GM23338 (cell line): ENCODE measurements around the gene INTS14. TPM values are rescaled to one million over a fixed set of nuclear protein-coding genes. Genes with fewer than 3 reads are reported as not detected.

Experiments
- ATAC-seq: fragments of 200-7000 bp; cut with Tn5 transposase; 3 replicates; pipeline ENCODE4 v1.9.1; 2020
- DNase-seq: peaks from one replicate; pipeline ENCODE4 v3.0.0-alpha.2; 2015; ENCODE audit warnings: low spot score
- H2AFZ ChIP-seq: fragments of 200-600 bp; sonication (generic); 2 replicates; pipeline ENCODE4 v1.8.0; 2016; ENCODE audit warnings: antibody characterized with exemption, mild to moderate bottlenecking, moderate library complexity
- H3F3A ChIP-seq: fragments of 200-600 bp; sonication (generic); replicated peaks from 2 replicates; pipeline ENCODE4 v1.8.0; 2017; ENCODE audit warnings: antibody characterized with exemption, mixed run types, low read depth
- H3K27ac ChIP-seq: fragments of 200-600 bp; sonication (generic); 2 replicates; pipeline ENCODE4 v1.6.1; 2016; ENCODE audit warnings: low read depth
- H3K27me3 ChIP-seq: fragments of 200-600 bp; sonication (generic); 2 replicates; pipeline ENCODE4 v1.8.0; 2016; ENCODE audit warnings: mild to moderate bottlenecking, mixed run types, moderate library complexity; ENCODE audit not compliant: insufficient read depth
- H3K36me3 ChIP-seq: fragments of 200-600 bp; sonication (generic); 2 replicates; pipeline ENCODE4 v1.8.0; 2016; ENCODE audit warnings: mild to moderate bottlenecking; ENCODE audit not compliant: insufficient read depth
- H3K4me1 ChIP-seq: fragments of 200-600 bp; sonication (generic); 2 replicates; pipeline ENCODE4 v1.8.0; 2016; ENCODE audit warnings: mild to moderate bottlenecking, moderate library complexity; ENCODE audit not compliant: insufficient read depth
- H3K4me2 ChIP-seq: fragments of 200-600 bp; sonication (generic); 2 replicates; pipeline ENCODE4 v1.7.1; 2017; ENCODE audit warnings: mixed run types
- H3K4me3 ChIP-seq: fragments of 200-600 bp; sonication (generic); 2 replicates; pipeline ENCODE4 v1.6.1; 2016; ENCODE audit warnings: mixed run types
- H3K79me2 ChIP-seq: fragments of 200-600 bp; sonication (generic); replicated peaks from 2 replicates; pipeline ENCODE4 v1.8.0; 2017; ENCODE audit warnings: mild to moderate bottlenecking; ENCODE audit not compliant: insufficient read depth
- H3K9me2 ChIP-seq: fragments of 200-600 bp; sonication (generic); 2 replicates; pipeline ENCODE4 v1.8.0; 2017; ENCODE audit not compliant: insufficient read depth
- H4K20me1 ChIP-seq: fragments of 200-600 bp; sonication (generic); replicated peaks from 2 replicates; pipeline ENCODE4 v1.8.0; 2017; ENCODE audit warnings: mild to moderate bottlenecking; ENCODE audit not compliant: insufficient read depth
- H3K27ac Mint-ChIP-seq: 2 replicates; pipeline ENCODE4 v1.8.0; 2020; ENCODE audit warnings: inconsistent platforms, mild to moderate bottlenecking, moderate library complexity, mixed read lengths
- H3K27me3 Mint-ChIP-seq: 3 replicates; pipeline ENCODE4 v1.8.0; 2022; ENCODE audit warnings: low read depth, mild to moderate bottlenecking, moderate library complexity, mixed read lengths, inconsistent platforms; ENCODE audit not compliant: insufficient read depth, poor library complexity
- H3K36me3 Mint-ChIP-seq: 3 replicates; pipeline ENCODE4 v1.8.0; 2021; ENCODE audit warnings: low read depth, mild to moderate bottlenecking, inconsistent platforms, moderate library complexity, mixed read lengths
- H3K4me1 Mint-ChIP-seq: 3 replicates; pipeline ENCODE4 v1.8.0; 2020; ENCODE audit warnings: mild to moderate bottlenecking, inconsistent platforms, mixed read lengths
- H3K4me3 Mint-ChIP-seq: 3 replicates; pipeline ENCODE4 v1.8.0; 2021; ENCODE audit warnings: moderate library complexity, mild to moderate bottlenecking, inconsistent platforms, mixed read lengths
- H3K9me3 Mint-ChIP-seq: 3 replicates; pipeline ENCODE4 v1.8.0; 2020; ENCODE audit warnings: moderate library complexity, mild to moderate bottlenecking, inconsistent platforms, mixed read lengths
- CREB1 ChIP-seq: fragments of 250-450 bp; sonication (Bioruptor Pico); IDR thresholded peaks from 2 replicates; pipeline ENCODE4 v1.5.0; 2020; ENCODE audit warnings: low read depth, mild to moderate bottlenecking, moderate library complexity
- ETS1 ChIP-seq: IDR thresholded peaks from 2 replicates; pipeline ENCODE4 v1.6.1; 2016; ENCODE audit warnings: antibody characterized with exemption
- EZH2 ChIP-seq: fragments of 200-600 bp; sonication (generic); IDR thresholded peaks from one replicate; pipeline ENCODE4 v1.8.0; 2017; ENCODE audit warnings: antibody characterized with exemption, mild to moderate bottlenecking, low read depth; ENCODE audit not compliant: unreplicated experiment
- EZH2phosphoT487 ChIP-seq: fragments of 200-600 bp; sonication (generic); IDR thresholded peaks from one replicate; pipeline ENCODE4 v1.8.1; 2018; ENCODE audit warnings: antibody characterized with exemption; ENCODE audit not compliant: unreplicated experiment
- NANOG ChIP-seq: IDR thresholded peaks from 2 replicates; pipeline ENCODE4 v1.6.1; 2016; ENCODE audit warnings: antibody characterized with exemption, borderline replicate concordance
- ZNF462 ChIP-seq: fragments of 250-450 bp; sonication (Bioruptor Pico); IDR thresholded peaks from 2 replicates; pipeline ENCODE4 v1.5.0; 2020; ENCODE audit warnings: mild to moderate bottlenecking, moderate library complexity
- polyA plus RNA-seq: library from polyadenylated mRNA; unstranded; fragments of >200 nt; fragmentation: Nextera tagmentation; extraction: Ambion mirVana; gene quantifications from 2 replicates; pipeline ENCODE4 v1.2.1, GENCODE V29; 2016
- total RNA-seq: library from RNA; depleted of rRNA; stranded (reverse); fragments of >200 nt; shearing (Covaris generic); gene quantifications from 2 replicates; pipeline ENCODE4 v1.2.3, GENCODE V29; 2014

Gene INTS14
- total and polyA plus RNA-seq, 2 experiments from 2014 or later, result 15.2 to 37.7 TPM

GRCh38 chr15:65559941-65560340 lies 51.0 kb downstream of the INTS14 start:
- Mint-ChIP-seq H3K9me3 (no peaks in the 10 kb centered on the region; the same call in 1 of the 3 replicates), H3K36me3 (peaks cover 95% of the 10 kb centered on the region), H3K4me3 (no peak overlapping the region), H3K27ac (no peak overlapping the region), H3K27me3 (no peaks in the 10 kb centered on the region), H3K4me1 (no peaks in the 10 kb centered on the region)
- Histone ChIP-seq H3K4me2 (no peak overlapping the region), H3K9me2 (no peaks in the 10 kb centered on the region), H3K79me2 (peaks cover 26% of the 10 kb centered on the region; the same call in 1 of the 2 replicates), H3K27ac (no peak overlapping the region), H4K20me1 (peaks cover 14% of the 10 kb centered on the region), H3K4me1 (no peaks in the 10 kb centered on the region), H3K27me3 (no peaks in the 10 kb centered on the region), H3K36me3 (peaks cover 58% of the 10 kb centered on the region), H3F3A (peaks cover 4% of the 10 kb centered on the region; the same call in 1 of the 2 replicates), H3K4me3 (no peak overlapping the region), H2AFZ (no peak overlapping the region)
- no peak for ATAC-seq
- TF ChIP-seq ZNF462, result no peak
- no peak for DNase-seq

GRCh38 chr15:65558997-65559760 lies 51.8 kb downstream of the INTS14 start:
- Histone ChIP-seq H3K79me2 (peaks cover 31% of the 10 kb centered on the region; the same call in 1 of the 2 replicates), H4K20me1 (peaks cover 16% of the 10 kb centered on the region), H3K4me2 (no peak overlapping the region), H3K27me3 (no peaks in the 10 kb centered on the region), H3F3A (peaks cover 4% of the 10 kb centered on the region; the same call in 1 of the 2 replicates), H3K4me3 (no peak overlapping the region), H3K4me1 (no peaks in the 10 kb centered on the region), H3K9me2 (no peaks in the 10 kb centered on the region), H2AFZ (no peak overlapping the region), H3K27ac (no peak overlapping the region), H3K36me3 (peaks cover 51% of the 10 kb centered on the region)
- no peaks in the 10 kb centered on the region; the same call in 2 of the 3 replicates for H3K9me3 Mint-ChIP-seq
- H3K4me3 Mint-ChIP-seq, result no peak overlapping the region
- H3K27me3 Mint-ChIP-seq, result no peaks in the 10 kb centered on the region
- no peak overlapping the region for H3K27ac Mint-ChIP-seq
- H3K36me3 Mint-ChIP-seq, result peaks cover 95% of the 10 kb centered on the region
- DNase-seq, result no peak
- no peaks in the 10 kb centered on the region for H3K4me1 Mint-ChIP-seq
- no peak for ATAC-seq
- no peak for TF ChIP-seq EZH2phosphoT487
- TF ChIP-seq ETS1, result no peak
- no peak for TF ChIP-seq EZH2
- no peak for TF ChIP-seq NANOG
- no peak for TF ChIP-seq CREB1 (CRISPR knock-in tag)
